GM23248 (cell line): ENCODE results near the gene BMPR1B.
"Not testable (repeated sequence)": the region's sequence is repeated elsewhere in the genome, so short reads cannot be mapped to it uniquely, and the experiment has no call there.

Source experiments
- EZH2 ChIP-seq: fragments of 200-600 bp; sonication (generic); IDR thresholded peaks from 2 replicates; pipeline ENCODE4 v1.6.1; 2018; ENCODE audit warnings: antibody characterized with exemption, mild to moderate bottlenecking; ENCODE audit not compliant: insufficient read depth, poor library complexity, severe bottlenecking
- EZH2phosphoT487 ChIP-seq: fragments of 200-600 bp; sonication (generic); IDR thresholded peaks from 2 replicates; pipeline ENCODE4 v1.6.1; 2018; ENCODE audit warnings: antibody characterized with exemption, moderate library complexity, mild to moderate bottlenecking, low read depth; ENCODE audit not compliant: insufficient read depth

DNA sequence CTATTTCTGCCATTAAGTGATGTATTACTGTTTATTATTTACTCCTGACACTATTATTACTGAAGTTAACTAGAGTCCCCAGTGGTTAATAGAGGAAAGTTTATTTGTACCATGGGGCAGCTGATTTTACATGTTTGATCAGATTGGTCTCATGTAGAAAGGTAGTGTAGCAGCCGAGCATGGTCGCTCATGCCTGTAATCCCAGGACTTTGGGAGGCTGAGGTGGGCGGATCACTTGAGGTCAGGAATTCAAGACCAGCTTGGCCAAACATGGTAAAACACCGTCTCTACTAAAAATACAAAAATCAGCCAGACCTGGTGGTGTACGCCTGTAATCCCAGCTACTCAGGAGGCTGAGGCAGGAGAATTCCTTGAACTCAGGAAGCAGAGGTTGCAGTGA lies 74.6 kb downstream of the BMPR1B start:
- TF ChIP-seq EZH2phosphoT487, EZH2: not testable (repeated sequence)
